ENCODE measurements around the gene SCAND1. TPM values are rescaled to one million over a fixed set of nuclear protein-coding genes. Genes with fewer than 3 reads are reported as not detected.
"Not testable (repeated sequence)": the region's sequence is repeated elsewhere in the genome, so short reads cannot be mapped to it uniquely, and the experiment has no call there.

The SCAND1 gene
- total and polyA plus RNA-seq, 12 donors = 0.64 to 540 (median 145) TPM

GRCh38 chr20:35954907-35955251 lies 577 bp upstream of the SCAND1 start:
- no peak for DNase-seq
- 0 to 2% (median 1%) methylated on average over 5 to 19 of the region's 19 CpGs for WGBS, 4 donors
- H3K36me3 ChIP-seq (replicated peaks in 1 of 2) = no peaks in the 10 kb centered on the region
- H3K9me3 ChIP-seq (replicated peaks in 1 of 3) = no peaks in the 10 kb centered on the region
- H3K4me3 ChIP-seq = peak overlapping the region; percentile 49 to 95 (median 82)
- H3K27me3 ChIP-seq = no peaks in the 10 kb centered on the region
- intact Hi-C loops (cut with DNase I) = no loop called here
- peaks cover 20 to 26% of the 10 kb centered on the region in 2 donors for H3K4me1 ChIP-seq (replicated peaks in 1 of 2)
- TF ChIP-seq CTCF (IDR thresholded peaks at IDR 0.05) = no peak
- TF ChIP-seq POLR2A (IDR thresholded peaks at IDR 0.05) = no peak
- H3K27ac ChIP-seq = peak overlapping the region; percentile 86 to 99 (median 98)

- H3K4me1 ChIP-seq (replicated peaks in 1 of 2) = peaks cover 20 to 26% of the 10 kb centered on the region in 2 donors
- DNase-seq = peak; percentile 51 to 77 (median 66)
- no peaks in the 10 kb centered on the region for H3K27me3 ChIP-seq
- WGBS, 4 donors = 1 to 11% (median 2%) methylated on average over 9 to 65 of the region's 65 CpGs
- H3K9me3 ChIP-seq (replicated peaks in 1 of 3) = no peaks in the 10 kb centered on the region
- H3K36me3 ChIP-seq (replicated peaks in 1 of 2) = no peaks in the 10 kb centered on the region
- H3K4me3 ChIP-seq = peak overlapping the region; percentile 50 to 95 (median 90)
- H3K27ac ChIP-seq = peak overlapping the region; percentile 86 to 99 (median 98)
- peak in 1 of 6 experiments; percentile 5 for TF ChIP-seq CTCF (IDR thresholded peaks at IDR 0.05)
- TF ChIP-seq POLR2A (IDR thresholded peaks at IDR 0.05) = no peak
- intact Hi-C loops (cut with DNase I) = no loop called here
These were observed 709 bp downstream of the SCAND1 start for GRCh38 chr20:35953387-35954199.

GRCh38 chr20:35952480-35953386 lies 1.6 kb downstream of the SCAND1 start:
- Histone ChIP-seq H3K27me3 (no peaks in the 10 kb centered on the region), H3K4me3 (peak overlapping the region in 2 of 4 donors; percentile 90 to 95), H3K4me1 (replicated peaks in 1 of 2) (peaks cover 20 to 26% of the 10 kb centered on the region in 2 donors), H3K36me3 (replicated peaks in 1 of 2) (peaks cover 0 to 4% of the 10 kb centered on the region in 2 donors), H3K9me3 (replicated peaks in 1 of 3) (no peaks in the 10 kb centered on the region), H3K27ac (peak overlapping the region; percentile 86 to 99 (median 98))
- intact Hi-C loops (cut with DNase I) = no loop called here
- TF ChIP-seq CTCF (IDR thresholded peaks at IDR 0.05) (no peak), POLR2A (IDR thresholded peaks at IDR 0.05) (no peak)
- 55 to 60% (median 59%) methylated on average over 6 of the region's 6 CpGs for WGBS, 4 donors
- DNase-seq = peak in 1 of 7 donors; percentile 18

GRCh38 chr20:35952080-35952479 lies 2.2 kb downstream of the SCAND1 start:
- H3K9me3 ChIP-seq (replicated peaks in 1 of 3); DNase-seq; H3K27me3 ChIP-seq; intact Hi-C loops (cut with DNase I): not testable (repeated sequence)
- peak overlapping the region in 1 of 4 donors; percentile 90 for H3K4me3 ChIP-seq
- 91 to 97% (median 95%) methylated on average over 12 to 14 of the region's 14 CpGs for WGBS, 4 donors
- H3K36me3 ChIP-seq (replicated peaks in 1 of 2) = peaks cover 0 to 11% of the 10 kb centered on the region in 2 donors
- H3K27ac ChIP-seq = peak overlapping the region in 2 of 5 donors; percentile 99
- peaks cover 20 to 26% of the 10 kb centered on the region in 2 donors for H3K4me1 ChIP-seq (replicated peaks in 1 of 2)

Measured in adrenal gland (tissue), 12 donors.